CD14-positive monocyte (primary cell): ENCODE measurements around the gene RSPH3. TPM values are rescaled to one million over a fixed set of nuclear protein-coding genes. Genes with fewer than 3 reads are reported as not detected.

ENCODE experiments used
- DNase-seq, 3 donors: peaks; one replicate each; pipeline ENCODE4 v3.0.0-alpha.2; 2011 to 2022
- H2AFZ ChIP-seq: 2 replicates; pipeline ENCODE4 v1.6.0; 2012; ENCODE audit warnings: mild to moderate bottlenecking, low read depth, low read length, inconsistent platforms; ENCODE audit not compliant: insufficient read depth, poor library complexity, severe bottlenecking
- H3K27ac ChIP-seq, 2 donors: 1 replicate in 1 of 2; 2 replicates in 1 of 2; pipeline ENCODE4 v1.5.1; 2012 to 2013; ENCODE audit warnings: low read length in 2 of 2, control low read depth in 1 of 2, inconsistent platforms in 1 of 2, low read depth in 1 of 2, mild to moderate bottlenecking in 1 of 2
- H3K27me3 ChIP-seq, 2 donors: one replicate each; pipeline versions ENCODE4 v1.6.0 to v1.6.1; 2011 to 2013; ENCODE audit warnings: low read length in 2 of 2; ENCODE audit not compliant: control insufficient read depth in 2 of 2, insufficient read depth in 2 of 2
- H3K36me3 ChIP-seq, 2 donors: replicated peaks in 1 of 2; 1 replicate in 1 of 2; 2 replicates in 1 of 2; pipeline versions ENCODE4 v1.5.1 to v1.6.1; 2012 to 2013; ENCODE audit warnings: low read length in 2 of 2, control low read depth in 1 of 2, inconsistent platforms in 1 of 2, mild to moderate bottlenecking in 1 of 2; ENCODE audit not compliant: insufficient read depth in 2 of 2, control insufficient read depth in 1 of 2
- H3K4me1 ChIP-seq, 2 donors: 1 replicate in 1 of 2; 2 replicates in 1 of 2; pipeline versions ENCODE4 v1.5.1 to v1.6.1; 2012 to 2013; ENCODE audit warnings: low read length in 2 of 2, control low read depth in 1 of 2, inconsistent platforms in 1 of 2, mild to moderate bottlenecking in 1 of 2, moderate library complexity in 1 of 2; ENCODE audit not compliant: insufficient read depth in 2 of 2, control insufficient read depth in 1 of 2
- H3K4me2 ChIP-seq: replicated peaks from 2 replicates; pipeline ENCODE3; 2012; ENCODE audit warnings: low read length, moderate library complexity, mild to moderate bottlenecking; ENCODE audit not compliant: poor library complexity, severe bottlenecking; ENCODE audit errors: extremely low read depth
- H3K4me3 ChIP-seq, 3 experiments: fragments of 200-600 bp in 1 of 3; sonication (generic) in 1 of 3; replicated peaks in 1 of 3; 1 replicate in 2 of 3; 2 replicates in 1 of 3; pipeline ENCODE4 v1.5.1; 2011 to 2013; ENCODE audit warnings: low read length in 3 of 3, mild to moderate bottlenecking in 3 of 3, control low read depth in 2 of 3, low read depth in 2 of 3, inconsistent platforms in 1 of 3, moderate library complexity in 1 of 3
- H3K79me2 ChIP-seq: 2 replicates; pipeline ENCODE4 v1.6.0; 2012; ENCODE audit warnings: mild to moderate bottlenecking, control low read depth, inconsistent platforms, low read length, moderate library complexity; ENCODE audit not compliant: insufficient read depth
- H3K9ac ChIP-seq: 2 replicates; pipeline ENCODE4 v1.6.0; 2017; ENCODE audit warnings: low read length, mild to moderate bottlenecking; ENCODE audit not compliant: insufficient read depth, poor library complexity, severe bottlenecking
- H3K9me3 ChIP-seq, 2 donors: replicated peaks in 1 of 2; 1 replicate in 1 of 2; 2 replicates in 1 of 2; pipeline versions ENCODE4 v1.5.1 to v1.6.1; 2012 to 2013; ENCODE audit warnings: low read length in 2 of 2, control low read depth in 1 of 2; ENCODE audit not compliant: control insufficient read depth in 1 of 2, insufficient read depth in 1 of 2
- H4K20me1 ChIP-seq: 2 replicates; pipeline ENCODE4 v1.6.0; 2012; ENCODE audit warnings: mild to moderate bottlenecking, low read length, control low read depth, moderate library complexity; ENCODE audit not compliant: insufficient read depth
- H3K27ac Mint-ChIP-seq, 7 donors: one replicate each; pipeline ENCODE4 v1.8.0; 2020; ENCODE audit warnings: mild to moderate bottlenecking in 7 of 7, mixed read lengths in 7 of 7, moderate library complexity in 6 of 7, inconsistent platforms in 2 of 7
- H3K27me3 Mint-ChIP-seq, 3 donors: one replicate each; pipeline ENCODE4 v1.8.0; 2021 to 2022; ENCODE audit warnings: low read depth in 3 of 3, mild to moderate bottlenecking in 3 of 3, mixed read lengths in 3 of 3, moderate library complexity in 3 of 3, inconsistent platforms in 1 of 3
- H3K36me3 Mint-ChIP-seq, 2 donors: one replicate each; pipeline ENCODE4 v1.8.0; 2020; ENCODE audit warnings: mixed read lengths in 2 of 2, inconsistent platforms in 1 of 2, mild to moderate bottlenecking in 1 of 2
- H3K4me1 Mint-ChIP-seq: one replicate; pipeline ENCODE4 v1.8.0; 2020; ENCODE audit warnings: mild to moderate bottlenecking, mixed read lengths
- H3K4me3 Mint-ChIP-seq, 2 donors: one replicate each; pipeline ENCODE4 v1.8.0; 2020; ENCODE audit warnings: mild to moderate bottlenecking in 2 of 2, mixed read lengths in 2 of 2, moderate library complexity in 1 of 2
- H3K9me3 Mint-ChIP-seq, 7 donors: one replicate each; pipeline ENCODE4 v1.8.0; 2020 to 2022; ENCODE audit warnings: mixed read lengths in 7 of 7, mild to moderate bottlenecking in 6 of 7, moderate library complexity in 6 of 7, inconsistent platforms in 2 of 7
- WGBS: methylation state at CpG from one replicate; pipeline ENCODE4 v1.1.5; 2013; ENCODE audit warnings: missing lambda C conversion rate; ENCODE audit not compliant: insufficient coverage; 5-methylcytosine and 5-hydroxymethylcytosine counted together
- intact Hi-C, 2 donors: fragments of 100-400 bp; cut with micrococcal nuclease; formaldehyde crosslinking; loops; one replicate each; pipeline versions ENCODE4 v1.15.0 to v1.15.1; 2023
- polyA plus RNA-seq, 3 donors: library from polyadenylated mRNA; depleted of rRNA in 1 of 3; unstranded in 2 of 3; stranded (reverse) in 1 of 3; fragments of 300-500 nt in 2 of 3; fragments of >200 nt in 1 of 3; fragmentation: Illumina TruSeq in 2 of 3; gene quantifications; 1 replicate in 2 of 3; 2 replicates in 1 of 3; pipeline ENCODE4 v1.2.3, GENCODE V29; 2012 to 2021
- TF ChIP-seq, protein P1 (sequence below): fragments of 200-600 bp; IDR thresholded peaks from one replicate; pipeline ENCODE4 v1.8.0; 2022; ENCODE audit warnings: antibody characterized with exemption, mild to moderate bottlenecking

RSPH3 gene
- polyA plus RNA-seq, 3 donors, result 2.8 to 9.6 (median 4.6) TPM

DNA sequence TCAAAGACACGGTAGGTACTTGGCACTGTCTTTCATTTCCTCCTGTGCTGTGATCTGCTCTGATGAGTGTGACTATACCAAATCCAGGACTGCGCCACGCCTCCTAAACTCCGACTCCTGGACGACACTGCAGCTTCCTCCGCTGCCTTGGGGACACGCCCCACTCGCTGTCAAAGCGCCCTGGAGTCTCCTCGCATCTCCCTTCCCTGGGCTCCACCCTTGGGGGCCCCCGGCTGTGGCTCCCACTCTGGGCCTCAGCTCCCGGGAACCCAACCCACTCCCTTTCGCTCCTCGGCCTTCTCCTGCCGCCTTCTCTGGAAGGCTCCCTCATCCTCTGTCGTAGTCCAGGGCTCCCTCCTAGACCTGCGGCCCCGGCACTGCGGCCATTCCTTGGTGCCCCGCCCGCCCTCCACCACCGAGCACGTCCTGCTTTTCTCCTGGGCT, 61.2 kb downstream of the RSPH3 start:
- peaks cover 6 to 24% (median 8%) of the 10 kb centered on the region in 3 donors for H3K27me3 Mint-ChIP-seq
- TF ChIP-seq, protein P1, sequence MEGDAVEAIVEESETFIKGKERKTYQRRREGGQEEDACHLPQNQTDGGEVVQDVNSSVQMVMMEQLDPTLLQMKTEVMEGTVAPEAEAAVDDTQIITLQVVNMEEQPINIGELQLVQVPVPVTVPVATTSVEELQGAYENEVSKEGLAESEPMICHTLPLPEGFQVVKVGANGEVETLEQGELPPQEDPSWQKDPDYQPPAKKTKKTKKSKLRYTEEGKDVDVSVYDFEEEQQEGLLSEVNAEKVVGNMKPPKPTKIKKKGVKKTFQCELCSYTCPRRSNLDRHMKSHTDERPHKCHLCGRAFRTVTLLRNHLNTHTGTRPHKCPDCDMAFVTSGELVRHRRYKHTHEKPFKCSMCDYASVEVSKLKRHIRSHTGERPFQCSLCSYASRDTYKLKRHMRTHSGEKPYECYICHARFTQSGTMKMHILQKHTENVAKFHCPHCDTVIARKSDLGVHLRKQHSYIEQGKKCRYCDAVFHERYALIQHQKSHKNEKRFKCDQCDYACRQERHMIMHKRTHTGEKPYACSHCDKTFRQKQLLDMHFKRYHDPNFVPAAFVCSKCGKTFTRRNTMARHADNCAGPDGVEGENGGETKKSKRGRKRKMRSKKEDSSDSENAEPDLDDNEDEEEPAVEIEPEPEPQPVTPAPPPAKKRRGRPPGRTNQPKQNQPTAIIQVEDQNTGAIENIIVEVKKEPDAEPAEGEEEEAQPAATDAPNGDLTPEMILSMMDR, result no peak
- Histone ChIP-seq H3K9me3 (no peaks in the 10 kb centered on the region), H3K4me3 (peak overlapping the region in 2 of 3 experiments; percentile 0 to 70), H4K20me1 (no peaks in the 10 kb centered on the region), H3K9ac (no peak overlapping the region), H3K27me3 (peaks cover 0 to 4% of the 10 kb centered on the region in 2 donors), H3K4me2 (peak overlapping the region; percentile 77), H3K79me2 (no peaks in the 10 kb centered on the region), H3K27ac (no peak overlapping the region), H3K4me1 (peaks cover 11 to 12% of the 10 kb centered on the region in 2 donors), H3K36me3 (no peaks in the 10 kb centered on the region), H2AFZ (peak overlapping the region; percentile 55)
- intact Hi-C loops, result no loop called here
- peak overlapping the region in 3 of 7 donors; percentile 43 to 80 (median 51) for H3K27ac Mint-ChIP-seq
- H3K4me1 Mint-ChIP-seq, result peaks cover 19% of the 10 kb centered on the region
- H3K36me3 Mint-ChIP-seq, result no peaks in the 10 kb centered on the region
- DNase-seq, result peak; percentile 15 to 32 (median 24)
- H3K9me3 Mint-ChIP-seq, result peaks cover 0 to 8% (median 2%) of the 10 kb centered on the region in 7 donors
- H3K4me3 Mint-ChIP-seq, result peak overlapping the region; percentile 79 to 92
- 67% methylated on average over 19 of the region's 23 CpGs for WGBS

DNA sequence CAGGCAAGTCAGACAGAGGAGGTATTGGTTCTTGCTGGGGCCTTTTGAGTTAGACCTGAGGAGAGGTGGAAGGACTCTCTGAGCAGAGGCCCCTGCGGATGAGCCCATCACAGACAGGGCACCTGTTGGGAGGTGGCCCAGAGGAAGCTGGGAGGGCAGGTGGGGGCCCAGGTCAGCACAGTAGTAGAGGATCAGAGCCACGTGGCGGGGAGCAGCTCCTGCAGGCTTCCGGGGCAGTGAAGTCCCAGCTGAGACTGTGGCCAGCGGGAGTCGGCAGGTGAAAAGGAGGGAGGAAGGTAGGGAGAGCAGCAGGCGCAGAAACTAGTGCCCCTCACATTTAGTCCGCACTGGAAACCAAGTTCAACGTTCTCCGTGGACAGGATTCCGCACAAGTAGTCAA, 61.8 kb downstream of the RSPH3 start:
- intact Hi-C loops, result no loop called here
- Mint-ChIP-seq H3K4me3 (peak overlapping the region in 1 of 2 donors; percentile 57), H3K4me1 (peaks cover 19% of the 10 kb centered on the region), H3K27ac (no peak overlapping the region), H3K9me3 (peaks cover 0 to 8% (median 2%) of the 10 kb centered on the region in 7 donors), H3K36me3 (no peaks in the 10 kb centered on the region), H3K27me3 (peaks cover 6 to 23% (median 8%) of the 10 kb centered on the region in 3 donors)
- H3K4me3 ChIP-seq, result no peak overlapping the region
- 95% methylated on average over 6 of the region's 11 CpGs for WGBS
- H3K36me3 ChIP-seq, result no peaks in the 10 kb centered on the region
- TF ChIP-seq, protein P1, result no peak
- H3K4me1 ChIP-seq, result peaks cover 11 to 12% of the 10 kb centered on the region in 2 donors
- peaks cover 0 to 4% of the 10 kb centered on the region in 2 donors for H3K27me3 ChIP-seq
- no peak for DNase-seq
- no peaks in the 10 kb centered on the region for H4K20me1 ChIP-seq
- peak overlapping the region; percentile 77 for H3K4me2 ChIP-seq
- H3K9ac ChIP-seq, result no peak overlapping the region
- no peak overlapping the region for H3K27ac ChIP-seq
- no peak overlapping the region for H2AFZ ChIP-seq
- no peaks in the 10 kb centered on the region for H3K79me2 ChIP-seq
- H3K9me3 ChIP-seq, result no peaks in the 10 kb centered on the region
